Stimulated activated CD8-positive, alpha-beta memory T cell treated with anti-CD3 and anti-CD28 coated beads, Interleukin-12 subunit alpha, Interleukin-12 subunit beta, amount 100 ng/mL, for 1 hour (primary cell): ENCODE data around the gene GPA33.
A peak's percentile ranks its signal among the peaks of the same experiment; 100 is the strongest.

ENCODE experiments used
- DNase-seq: peaks from one replicate; pipeline ENCODE4 v3.0.0-alpha.2; 2020; ENCODE audit warnings: low read depth

GPA33 gene

GRCh38 chr1:167086033-167086432, 4.1 kb downstream of the GPA33 start:
- no peak for DNase-seq

- no peak for DNase-seq
Measured at GRCh38 chr1:167084757-167085156, 5.4 kb downstream of the GPA33 start.

GRCh38 chr1:167083871-167084270, 6.3 kb downstream of the GPA33 start:
- DNase-seq = no peak

- DNase-seq = no peak
Measured at GRCh38 chr1:167083066-167083665, 7.0 kb downstream of the GPA33 start.

- DNase-seq = no peak
Measured at GRCh38 chr1:167082511-167083027, 7.6 kb downstream of the GPA33 start.

- no peak for DNase-seq
Measured at GRCh38 chr1:167081594-167082156, 8.5 kb downstream of the GPA33 start.

GRCh38 chr1:167077868-167078210, 12.3 kb downstream of the GPA33 start:
- no peak for DNase-seq

- no peak for DNase-seq
Measured at GRCh38 chr1:167077128-167077867, 12.9 kb downstream of the GPA33 start.

GRCh38 chr1:167076136-167076710, 14.0 kb downstream of the GPA33 start:
- no peak for DNase-seq

- DNase-seq = no peak
Measured at GRCh38 chr1:167071286-167071685, 18.9 kb downstream of the GPA33 start.

GRCh38 chr1:167068761-167069160, 21.4 kb downstream of the GPA33 start:
- DNase-seq = no peak

GRCh38 chr1:167067904-167068303, 22.3 kb downstream of the GPA33 start:
- no peak for DNase-seq

GRCh38 chr1:167066333-167067122, 23.6 kb downstream of the GPA33 start:
- DNase-seq = peak; percentile 72

GRCh38 chr1:167065471-167065870, 24.7 kb downstream of the GPA33 start:
- DNase-seq = no peak

- no peak for DNase-seq
Measured at GRCh38 chr1:167064621-167065020, 25.6 kb downstream of the GPA33 start.

- no peak for DNase-seq
Measured at GRCh38 chr1:167061073-167061464, 29.1 kb downstream of the GPA33 start.

- no peak for DNase-seq
Measured at GRCh38 chr1:167060141-167061072, 29.8 kb downstream of the GPA33 start.

GRCh38 chr1:167059809-167060107, 30.4 kb downstream of the GPA33 start:
- no peak for DNase-seq

- DNase-seq = peak; percentile 57
Measured at GRCh38 chr1:167059045-167059808, 30.9 kb downstream of the GPA33 start.

GRCh38 chr1:167057241-167057688, 32.9 kb downstream of the GPA33 start:
- DNase-seq = no peak
